Nucleus accumbens (tissue), 56 donors: ENCODE results near the gene NDUFB6.
"Not testable (repeated sequence)": the region's sequence is repeated elsewhere in the genome, so short reads cannot be mapped to it uniquely, and the experiment has no call there.

Source experiments
- DNase-seq, 56 donors: peaks; one replicate each; lab custom pipeline; 2025; lab: John Stamatoyannopoulos, UW

NDUFB6 gene

DNA sequence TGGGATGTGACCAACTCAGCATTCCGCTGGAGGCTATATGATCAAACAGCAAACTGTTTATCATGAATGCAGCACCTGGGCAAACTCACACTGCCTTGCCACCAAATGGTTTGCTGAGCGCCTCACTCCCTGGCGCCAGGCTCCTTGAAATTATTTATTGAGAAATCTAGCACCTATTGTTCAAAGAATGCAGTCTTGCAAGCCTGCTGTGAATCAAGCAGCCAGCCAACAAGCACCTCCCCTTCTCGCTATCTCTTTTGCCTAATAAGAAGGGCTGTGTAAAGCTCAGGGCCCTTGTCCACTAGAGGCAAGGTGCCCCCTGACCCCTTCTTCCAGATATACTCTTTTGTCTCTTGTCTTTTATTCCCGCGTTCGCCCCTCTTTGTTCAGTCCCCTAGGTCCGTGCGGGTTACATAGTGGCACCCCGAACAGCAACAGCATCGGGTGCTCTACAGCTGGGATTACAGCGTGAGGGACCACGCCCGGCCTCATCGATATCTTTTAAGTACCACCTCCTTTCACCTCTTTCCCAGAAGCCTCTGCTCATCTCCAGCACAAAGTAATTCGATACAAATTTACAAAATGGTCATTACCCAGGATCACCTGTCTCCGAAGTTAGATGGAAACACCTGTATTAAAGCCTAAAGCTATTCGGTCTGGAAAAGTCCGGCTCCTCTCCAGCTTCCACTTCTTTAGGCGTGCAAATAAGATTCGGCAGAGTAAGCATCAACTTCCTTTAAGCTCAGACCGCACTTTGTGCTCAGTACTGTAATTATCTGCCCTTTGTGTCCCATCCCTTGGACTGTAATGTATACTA, 47.9 kb downstream of the NDUFB6 start:
- DNase-seq, result peak in 6 of 56 donors; percentile 1 to 23 (median 4)

DNA sequence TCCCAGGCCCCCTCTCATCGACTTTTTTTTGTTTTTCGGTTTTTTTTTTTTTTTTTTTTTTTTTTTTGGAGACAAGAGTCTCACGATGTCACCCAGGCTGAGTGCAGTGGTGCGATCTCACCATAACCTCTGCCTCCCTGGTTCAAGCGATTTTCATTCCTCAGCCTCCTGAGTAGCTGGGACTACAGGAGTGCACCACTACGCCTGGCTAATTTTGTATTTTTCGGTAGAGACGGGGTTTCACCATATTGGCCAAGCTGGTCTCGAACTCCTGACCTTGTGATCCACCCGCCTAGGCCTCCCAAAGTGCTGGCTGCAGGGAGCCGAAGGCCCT, 48.4 kb downstream of the NDUFB6 start:
- DNase-seq, result not testable (repeated sequence)

DNA sequence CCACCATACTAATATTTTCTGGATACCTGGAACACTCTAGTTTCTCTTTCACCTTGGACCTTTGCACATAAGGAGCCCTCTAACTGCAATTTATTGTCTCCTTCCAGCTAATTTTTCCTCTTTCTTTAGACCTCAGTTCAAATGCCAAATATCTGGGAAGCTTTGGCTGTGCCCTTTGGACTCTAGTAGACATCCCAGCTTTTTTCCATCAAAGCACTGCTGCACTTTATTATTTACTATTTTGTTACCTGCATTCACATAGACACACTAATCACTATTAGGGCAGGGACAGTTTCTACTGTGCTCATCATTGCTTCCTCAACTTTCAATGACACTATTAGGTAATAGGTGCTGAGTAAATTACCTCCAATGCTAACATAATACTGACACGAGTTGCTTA, 49.0 kb downstream of the NDUFB6 start:
- DNase-seq, result no peak

DNA sequence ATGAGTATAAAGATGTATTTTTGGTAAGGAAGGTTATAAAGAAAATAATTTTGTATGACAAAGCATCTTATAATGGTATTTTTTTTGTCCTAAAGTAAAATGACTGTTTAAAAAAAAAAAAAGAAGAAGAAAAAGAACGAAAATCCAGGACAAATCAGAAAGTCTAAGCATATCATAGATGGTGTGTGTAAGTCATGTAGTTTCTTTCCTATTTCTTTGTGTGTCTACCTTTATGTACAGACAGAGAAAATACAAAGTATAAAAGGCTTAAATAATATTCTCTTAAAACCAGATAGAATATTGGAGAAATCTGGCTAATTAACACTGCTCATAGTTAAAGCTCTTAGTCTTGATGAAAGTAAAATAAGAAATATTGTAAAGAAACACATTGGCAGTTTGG, 54.7 kb downstream of the NDUFB6 start:
- no peak for DNase-seq

DNA sequence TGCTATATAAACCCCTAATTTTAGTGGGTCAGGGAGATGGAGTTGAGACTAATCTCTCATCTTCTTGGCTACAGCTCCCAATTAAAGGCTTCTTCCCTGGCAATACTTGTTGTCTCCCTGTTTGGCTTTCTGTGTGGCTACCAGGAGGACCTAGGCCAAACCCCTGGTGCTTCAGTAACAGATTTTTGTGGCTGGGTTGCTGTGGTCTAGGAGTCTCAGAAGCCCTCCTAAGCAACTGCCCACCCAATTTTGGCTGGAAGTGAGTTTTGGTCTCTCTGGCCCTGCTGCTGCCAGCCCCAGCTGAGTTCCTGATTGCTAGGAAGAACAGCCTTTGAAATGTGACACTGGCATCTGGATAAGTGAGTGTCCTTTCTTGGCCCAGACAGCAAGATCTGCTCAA, 56.7 kb downstream of the NDUFB6 start:
- no peak for DNase-seq

DNA sequence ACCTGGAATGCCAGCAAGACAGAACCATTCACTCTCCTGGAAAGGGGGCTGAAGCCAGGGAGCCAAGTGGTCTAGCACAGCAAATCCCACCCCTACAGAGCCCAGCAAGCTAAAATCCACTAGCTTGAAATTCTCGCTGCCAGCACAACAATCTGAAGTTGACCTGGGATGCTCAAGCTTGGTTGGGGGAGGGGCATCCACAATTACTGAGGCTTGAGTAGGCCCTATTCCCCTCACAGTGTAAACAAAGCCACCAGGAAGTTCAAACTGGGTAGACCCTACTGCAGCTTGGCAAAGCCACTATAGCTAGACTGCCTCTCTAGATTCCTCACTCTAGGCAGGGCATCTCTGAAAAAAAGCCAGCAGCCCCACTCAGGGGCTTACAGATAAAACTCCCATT, 64.2 kb downstream of the NDUFB6 start:
- no peak for DNase-seq

DNA sequence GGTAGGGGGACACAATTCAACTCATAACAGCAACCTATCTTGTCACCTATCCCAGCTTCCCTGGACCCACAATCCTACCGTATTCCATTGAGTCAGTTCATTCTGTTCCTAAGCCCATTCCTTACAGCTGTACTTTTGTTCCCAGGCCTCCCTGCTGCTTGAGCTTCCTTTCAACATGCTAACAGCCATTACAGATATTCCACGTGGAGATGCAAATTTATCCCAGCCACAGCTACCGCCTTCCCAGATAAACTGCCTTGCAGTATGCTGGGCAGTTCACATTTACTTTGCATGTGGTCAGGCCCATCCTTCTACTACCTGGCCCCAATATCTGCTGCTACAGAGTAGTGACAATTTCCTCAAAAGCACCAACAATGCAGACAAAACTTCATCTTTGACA, 70.0 kb downstream of the NDUFB6 start:
- DNase-seq, result no peak
